Measurements from ENCODE around the gene GRAMD2B.
"Not testable (repeated sequence)": the region's sequence is repeated elsewhere in the genome, so short reads cannot be mapped to it uniquely, and the experiment has no call there.

GRAMD2B gene

DNA sequence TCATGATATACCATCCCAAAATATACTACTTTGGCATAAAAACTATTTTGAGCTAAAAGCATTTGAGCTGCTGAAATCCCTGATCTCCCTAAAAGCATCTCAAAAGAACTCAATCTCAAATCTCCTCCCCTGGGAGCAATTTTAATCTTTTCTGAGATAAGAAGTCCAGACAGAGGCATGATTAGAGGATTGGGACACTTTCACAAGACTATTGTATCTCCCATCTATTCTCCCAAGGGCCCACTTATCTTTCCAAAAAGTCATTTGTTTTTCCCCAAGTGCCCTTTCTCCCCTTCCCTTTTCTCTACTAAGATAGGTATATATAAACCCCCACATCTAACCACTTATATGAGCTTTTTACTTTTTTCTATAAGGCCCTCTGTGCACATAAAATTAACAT, 92.1 kb downstream of the GRAMD2B start:
- no peak for DNase-seq

DNA sequence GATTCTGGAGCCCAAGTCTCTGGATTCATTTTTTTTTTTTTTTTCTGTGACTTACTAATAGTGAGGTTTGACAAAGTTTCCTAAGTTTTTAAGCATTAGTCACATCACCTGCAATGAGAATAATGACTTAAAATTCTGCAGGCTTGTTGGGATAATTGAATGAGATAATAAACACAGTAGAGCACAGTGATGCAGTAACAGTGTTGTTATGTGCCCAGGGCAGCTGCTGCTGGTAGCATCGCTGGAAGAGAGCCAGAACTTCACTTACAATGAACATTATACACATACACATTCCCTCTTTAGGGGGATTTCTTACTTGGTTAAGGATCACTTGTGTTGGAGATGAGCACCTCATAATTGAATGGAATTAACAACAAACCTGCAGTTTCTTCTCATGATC, 92.9 kb downstream of the GRAMD2B start:
- no peak for DNase-seq

DNA sequence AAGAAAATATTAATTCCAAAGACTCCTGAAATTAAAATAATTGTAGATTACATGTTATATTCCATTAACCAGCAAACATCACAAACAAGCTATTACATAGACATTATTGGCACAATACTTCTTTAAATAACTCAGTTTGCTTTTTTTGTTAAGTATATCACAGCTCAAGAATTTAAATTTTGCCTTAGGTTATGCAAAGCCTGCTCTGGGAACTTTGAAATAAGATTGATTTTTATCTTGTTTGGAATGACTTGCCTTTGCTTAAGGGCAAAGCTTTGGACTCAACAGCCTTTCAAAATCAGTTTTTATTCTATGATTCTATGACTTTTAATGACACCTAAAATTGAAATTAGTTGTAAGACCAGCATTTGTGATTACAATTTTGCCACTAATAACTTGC, 93.6 kb downstream of the GRAMD2B start:
- no peak for DNase-seq

DNA sequence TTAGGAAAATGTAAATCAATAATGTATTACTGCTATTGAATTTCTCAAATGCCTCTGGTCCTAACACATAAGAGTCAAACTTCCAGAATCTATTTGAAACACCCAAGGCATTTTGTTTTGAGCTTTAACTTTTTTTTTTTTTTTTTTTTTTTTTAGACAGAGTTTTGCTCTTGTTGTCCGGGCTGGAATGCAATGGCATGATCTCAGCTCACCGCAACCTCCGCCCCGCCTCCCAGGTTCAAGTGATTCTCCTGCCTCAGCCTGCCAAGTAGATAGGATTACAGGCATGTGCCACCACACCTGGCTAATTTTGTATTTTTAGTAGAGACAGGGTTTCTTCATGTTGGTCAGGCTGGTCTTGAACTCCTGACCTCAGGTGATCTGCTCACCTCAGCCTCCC, 96.0 kb downstream of the GRAMD2B start:
- DNase-seq, result not testable (repeated sequence)

DNA sequence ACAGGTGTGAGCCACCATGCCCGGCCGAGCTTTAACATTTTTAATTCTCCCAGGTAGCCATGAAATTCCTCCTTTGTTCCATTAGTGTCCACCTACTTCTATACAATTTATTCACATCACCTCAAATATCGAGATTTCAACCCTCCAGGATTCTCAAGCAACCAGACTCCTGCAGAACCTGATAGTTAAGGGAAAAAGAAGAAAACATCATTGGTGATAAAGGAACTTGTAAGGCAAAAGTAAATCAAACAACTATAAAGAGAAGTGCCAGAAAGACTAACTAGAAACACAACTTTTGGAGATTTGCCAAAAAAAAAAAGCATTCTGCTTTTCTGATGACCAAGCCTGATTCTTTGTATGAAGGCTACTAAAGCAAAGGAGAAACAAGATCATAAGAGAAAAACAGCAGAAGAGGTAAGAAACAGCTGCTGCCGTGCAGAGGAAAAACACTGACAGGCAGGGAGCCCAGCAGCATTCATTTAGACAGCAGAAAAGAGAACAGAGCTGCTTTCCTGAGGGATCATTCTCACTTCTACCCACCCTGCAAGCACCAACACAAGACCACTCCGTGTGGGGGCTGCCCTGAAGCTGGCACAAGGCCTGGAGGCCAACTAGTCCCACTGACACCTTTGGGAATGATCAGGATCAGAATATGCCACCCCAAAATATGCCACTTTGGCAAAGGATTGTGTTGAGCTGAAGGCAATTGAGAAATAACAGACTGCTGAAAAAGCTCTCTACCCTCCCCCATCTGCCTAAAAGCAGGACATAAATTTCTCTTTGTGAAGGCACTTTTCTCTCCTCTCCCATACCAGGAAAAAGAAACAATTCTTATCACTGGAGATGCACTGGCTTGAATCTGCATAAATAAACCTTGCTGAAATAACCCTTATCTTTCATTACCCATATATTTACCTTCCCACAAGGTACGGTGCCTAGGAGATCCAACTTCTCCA, 96.7 kb downstream of the GRAMD2B start:
- no peak for DNase-seq

DNA sequence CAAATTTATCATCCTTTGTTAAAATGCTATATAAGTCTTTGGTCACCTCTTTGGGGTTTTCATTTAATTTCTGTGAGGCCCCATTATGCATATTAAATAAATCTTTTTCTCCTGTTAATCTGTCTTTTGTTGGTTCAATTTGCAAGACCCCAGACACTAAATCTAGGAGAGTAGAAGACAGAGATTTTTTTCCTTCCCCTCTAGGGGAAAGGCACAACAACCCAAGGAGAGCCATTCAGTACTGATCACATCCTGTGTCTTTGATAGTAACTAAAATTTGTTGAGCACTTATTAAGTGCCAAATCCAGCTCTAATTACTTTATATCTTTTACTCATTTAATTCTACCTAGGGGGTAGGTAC, 97.4 kb downstream of the GRAMD2B start:
- no peak for DNase-seq

DNA sequence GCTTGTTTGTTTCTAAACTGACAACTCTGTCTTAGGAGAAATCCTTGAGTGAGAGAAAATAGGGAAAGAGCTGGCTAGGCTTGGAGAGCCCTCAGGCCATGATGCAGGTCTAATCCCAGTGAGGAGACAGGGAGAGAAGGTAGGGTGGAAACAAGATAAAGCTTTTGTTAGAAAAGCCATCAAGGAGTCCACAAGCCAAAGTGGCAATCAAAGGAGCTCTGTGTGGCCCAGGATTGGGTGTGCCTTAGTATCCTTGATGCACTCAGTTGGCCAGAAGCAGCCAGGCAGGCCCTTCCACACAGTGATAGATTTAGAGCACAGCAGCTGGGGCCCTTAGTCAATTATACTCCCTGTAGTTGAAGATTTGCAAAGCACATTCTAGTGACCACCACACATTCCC, 97.9 kb downstream of the GRAMD2B start:
- no peak for DNase-seq

DNA sequence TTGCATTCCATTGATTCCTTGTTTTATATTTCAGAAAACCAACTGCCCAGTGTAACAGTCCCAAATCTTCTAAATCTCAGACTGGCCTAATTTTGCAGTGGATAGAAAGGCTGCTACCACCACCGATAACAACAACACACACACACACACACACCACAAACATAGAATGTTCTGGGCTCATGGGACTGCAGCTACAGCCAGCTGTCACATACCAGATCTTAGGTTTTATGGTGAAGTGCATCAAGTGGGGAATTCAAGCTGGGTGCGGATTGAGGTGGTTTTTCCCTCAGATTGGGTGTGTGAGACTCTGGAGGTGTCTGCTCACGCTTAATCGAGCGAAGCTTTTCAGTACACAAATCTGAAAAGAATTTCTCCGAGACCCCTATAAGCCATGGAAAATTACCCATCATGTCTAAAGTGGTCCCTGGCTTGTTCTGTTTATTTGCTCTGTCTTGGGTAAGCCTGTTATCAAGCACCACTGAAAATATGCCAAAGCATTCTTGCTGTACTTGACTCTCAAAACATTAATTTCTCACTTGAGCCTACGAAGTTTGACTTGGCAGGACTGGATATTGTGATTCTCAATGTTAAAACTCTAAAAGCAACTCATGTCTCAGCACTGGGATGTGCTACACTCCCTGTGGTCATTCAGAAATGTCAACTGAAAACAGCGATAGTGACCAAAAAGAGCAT, 100.8 kb downstream of the GRAMD2B start:
- no peak for DNase-seq

DNA sequence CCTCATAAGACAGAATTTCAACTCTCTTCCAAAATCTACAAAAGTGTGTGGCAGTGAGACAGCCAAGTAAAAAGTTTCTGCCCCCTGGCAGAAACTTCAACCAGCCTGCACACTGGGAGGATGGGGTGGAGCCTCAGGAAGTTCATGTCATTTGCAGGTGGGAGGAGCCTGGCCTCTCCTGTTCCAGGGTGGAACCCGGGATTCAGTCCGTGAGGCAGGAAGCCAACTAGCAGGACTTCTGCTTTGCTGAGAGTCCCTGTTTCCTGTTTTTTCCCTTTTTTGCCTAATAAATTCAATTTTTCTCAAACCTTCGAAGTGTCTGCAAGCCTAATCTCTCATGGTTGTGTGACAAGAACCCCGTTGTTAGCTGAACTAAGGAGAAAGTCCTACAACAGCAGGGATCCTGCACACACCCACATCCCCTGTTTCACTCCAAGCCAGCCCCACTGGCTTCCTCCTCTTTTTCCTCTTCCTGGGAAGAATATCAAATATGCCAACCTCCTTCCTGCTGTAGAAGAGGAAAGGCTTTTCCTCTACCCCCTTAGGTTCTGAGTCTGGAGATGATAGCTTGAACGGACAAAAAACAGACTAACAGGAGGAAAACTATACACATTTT, 102.5 kb downstream of the GRAMD2B start:
- DNase-seq, result no peak

DNA sequence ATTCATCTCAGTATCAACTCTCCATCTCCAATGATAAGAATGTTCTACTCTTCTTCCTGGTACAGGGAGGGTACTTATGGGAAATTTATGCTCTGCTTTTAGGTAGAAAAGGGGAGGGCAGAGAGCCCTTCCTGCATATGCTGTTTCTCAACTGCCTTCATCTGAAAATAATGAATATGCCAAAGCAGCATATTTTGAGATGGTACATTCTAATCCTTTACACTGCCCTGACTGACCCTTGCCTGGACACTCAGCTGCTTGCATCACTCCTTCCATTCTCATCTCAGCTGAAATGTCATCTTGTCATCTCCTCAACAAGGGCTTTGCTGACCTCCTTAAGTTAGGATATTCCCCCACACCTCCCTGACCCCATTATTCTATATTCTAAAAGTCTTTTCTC, 103.3 kb downstream of the GRAMD2B start:
- DNase-seq, result no peak

DNA sequence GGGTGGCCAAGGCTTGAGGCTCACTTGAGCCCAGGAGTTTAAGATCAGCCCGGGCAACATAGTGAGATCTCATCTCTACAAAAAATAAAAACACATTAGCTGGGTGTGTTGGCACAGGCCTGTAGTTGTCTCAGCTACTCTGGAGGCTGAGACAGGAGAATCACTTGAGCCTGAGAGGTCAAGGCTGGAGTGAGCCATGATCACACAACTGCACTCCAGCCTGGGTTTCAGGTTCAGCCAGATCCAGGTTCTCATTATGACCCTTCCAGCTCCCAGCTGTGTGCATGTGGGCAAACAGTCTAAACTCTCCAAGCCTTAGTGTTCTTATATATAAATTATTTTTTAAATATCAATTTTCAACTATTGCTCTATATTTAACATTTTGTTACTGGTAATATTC, 103.9 kb downstream of the GRAMD2B start:
- no peak for DNase-seq

DNA sequence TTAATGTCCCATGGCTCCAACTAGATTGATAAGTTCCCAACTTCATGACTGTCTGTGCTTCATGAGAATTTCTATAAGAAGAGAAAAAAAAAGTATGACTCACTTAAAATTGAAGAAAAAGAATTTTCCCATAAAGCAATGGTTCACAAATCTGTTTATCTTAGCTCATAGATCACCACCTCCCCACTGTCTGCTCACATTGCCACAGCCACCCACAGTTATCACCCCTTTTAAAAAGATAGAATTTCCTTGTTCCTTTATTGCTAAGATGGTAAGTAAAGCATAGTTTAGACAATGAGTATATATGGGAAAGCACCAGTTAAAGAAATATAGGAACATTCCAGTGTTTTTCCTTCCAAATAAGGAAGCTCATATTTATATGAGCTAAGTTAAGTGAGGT, 104.7 kb downstream of the GRAMD2B start:
- no peak for DNase-seq

DNA sequence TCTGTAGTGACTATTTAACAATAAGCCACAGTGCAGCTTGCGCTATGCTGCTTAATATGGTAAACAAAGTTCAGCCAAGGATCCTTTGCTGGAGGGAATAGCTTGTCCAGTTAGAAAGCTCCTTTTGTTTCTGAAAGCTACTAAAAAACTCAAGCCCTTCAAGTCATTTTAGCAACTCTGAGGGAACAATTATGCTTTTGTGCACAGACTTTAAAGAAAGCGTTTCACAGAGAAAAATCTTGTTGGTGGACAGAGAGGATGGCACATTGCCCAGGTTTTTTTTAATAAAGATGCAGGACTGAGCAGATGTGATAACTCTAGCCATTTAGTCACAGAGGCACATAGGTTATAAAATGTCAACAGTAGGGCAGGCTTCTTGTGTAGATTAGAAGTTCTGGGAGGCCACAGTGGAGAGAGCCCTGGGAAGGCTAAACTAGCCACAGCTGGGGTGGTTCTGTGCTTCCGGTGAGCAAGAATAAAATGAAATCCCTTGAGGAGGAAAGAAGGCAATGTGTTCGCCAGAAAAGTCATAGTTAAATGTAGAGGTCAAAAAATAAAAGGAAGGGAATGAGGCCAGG, 108.4 kb downstream of the GRAMD2B start:
- DNase-seq, result no peak

DNA sequence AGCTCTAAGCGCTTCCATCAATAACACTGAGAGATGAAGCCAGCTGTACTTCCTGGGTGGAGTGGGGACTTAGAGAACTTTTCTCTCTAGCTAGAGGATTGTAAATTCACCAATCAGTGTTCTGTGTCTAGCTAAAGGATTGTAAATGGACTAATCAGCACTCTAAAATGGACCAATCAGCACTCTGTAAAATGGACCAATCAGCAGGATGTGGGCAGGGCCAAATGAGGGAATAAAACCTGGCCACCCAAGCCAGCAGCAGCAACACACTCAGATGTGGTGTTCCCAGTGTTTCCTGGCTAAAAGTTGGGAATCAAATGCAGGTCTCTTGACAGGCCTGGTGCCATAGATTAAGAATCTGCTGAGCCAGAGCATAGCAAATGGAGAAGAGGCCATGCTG, 111.3 kb downstream of the GRAMD2B start:
- DNase-seq, result no peak

DNA sequence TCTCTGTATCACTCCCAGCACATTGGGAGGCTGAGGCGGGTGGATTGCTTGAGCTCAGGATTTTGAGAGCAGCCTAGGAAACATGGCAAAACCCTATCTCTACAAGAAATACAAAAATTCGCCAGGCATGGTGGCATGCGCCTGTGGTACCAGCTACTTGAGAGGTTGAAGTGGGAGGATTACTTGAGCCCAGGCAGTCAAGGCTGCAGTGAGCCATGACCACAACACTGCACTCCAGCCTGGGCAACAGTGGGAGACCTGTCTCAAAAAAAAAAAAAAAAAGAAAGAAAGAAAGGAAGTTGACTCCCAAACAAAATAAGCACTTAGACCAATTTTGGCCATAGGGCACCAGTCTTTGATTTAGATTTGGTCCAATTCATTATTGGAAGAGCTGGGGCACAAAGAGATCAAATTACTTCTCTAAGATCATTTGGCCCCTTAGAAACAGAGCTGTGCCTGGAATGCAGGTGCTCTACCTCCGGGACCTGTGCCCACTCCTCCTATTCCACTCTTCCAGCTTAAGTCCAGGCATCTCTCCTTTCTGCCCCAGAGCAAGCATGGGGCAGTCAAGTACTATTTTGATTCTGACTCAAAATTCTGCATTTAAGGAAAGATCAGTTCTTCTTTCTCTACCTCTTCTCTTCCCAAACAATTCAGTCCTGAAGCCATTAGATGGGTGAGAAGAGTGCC, 112.8 kb downstream of the GRAMD2B start:
- DNase-seq, result no peak

DNA sequence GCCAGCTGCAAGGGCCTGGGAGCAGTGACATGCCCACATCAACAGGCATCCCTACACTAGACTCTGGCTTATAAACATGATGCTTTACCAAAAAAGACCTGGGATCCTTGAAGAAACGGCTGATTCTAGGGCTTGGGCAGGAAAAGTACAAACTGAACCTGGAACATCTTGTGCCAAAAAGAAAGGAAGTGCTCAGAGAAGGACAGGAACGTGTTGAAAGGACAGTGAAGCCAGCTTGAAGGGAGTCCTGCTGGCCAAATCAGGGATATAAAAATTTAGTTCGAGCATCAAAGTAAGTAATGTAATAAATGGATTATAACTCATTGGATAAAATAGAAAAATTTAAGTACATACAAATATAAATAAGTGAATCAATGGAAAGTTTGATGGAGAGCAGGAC, 113.7 kb downstream of the GRAMD2B start:
- DNase-seq, result no peak

DNA sequence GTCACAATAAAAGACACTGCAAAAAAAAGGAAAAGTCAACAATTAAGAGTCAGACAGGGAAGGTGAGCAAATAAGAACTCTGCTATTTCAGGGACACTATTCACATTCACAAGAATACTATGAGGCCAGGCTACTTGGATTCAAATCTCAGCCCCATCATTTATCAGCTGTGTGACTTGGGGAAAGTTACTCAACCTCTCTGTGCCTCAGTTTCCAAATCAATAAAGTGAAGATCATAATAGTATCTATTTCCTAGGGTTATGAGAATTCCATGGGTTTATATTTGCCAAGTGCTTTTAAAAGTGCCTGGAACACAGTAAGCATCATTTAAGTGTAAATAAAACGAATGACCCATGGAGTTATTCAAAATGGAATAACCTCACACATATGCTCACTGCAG, 115.4 kb downstream of the GRAMD2B start:
- DNase-seq, result no peak

DNA sequence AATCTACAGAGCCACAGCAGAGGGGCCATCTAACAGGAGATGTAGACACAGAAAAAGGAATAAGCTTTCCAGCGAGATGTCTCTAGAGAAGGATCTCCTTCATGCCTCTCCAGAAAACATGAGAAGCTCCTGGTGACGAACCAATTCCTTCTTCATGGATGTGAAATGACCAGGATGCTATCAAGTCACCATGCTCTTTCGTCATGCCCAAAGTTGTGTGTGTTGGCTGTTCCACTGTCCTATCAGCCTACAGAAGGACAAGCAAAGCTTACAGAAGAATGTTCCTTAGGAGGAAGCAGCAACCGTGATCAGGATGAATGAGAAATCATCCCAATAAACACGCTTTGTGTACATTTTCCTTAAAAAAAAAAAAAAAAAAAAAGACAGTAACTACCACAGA, 117.4 kb downstream of the GRAMD2B start:
- DNase-seq, result no peak

DNA sequence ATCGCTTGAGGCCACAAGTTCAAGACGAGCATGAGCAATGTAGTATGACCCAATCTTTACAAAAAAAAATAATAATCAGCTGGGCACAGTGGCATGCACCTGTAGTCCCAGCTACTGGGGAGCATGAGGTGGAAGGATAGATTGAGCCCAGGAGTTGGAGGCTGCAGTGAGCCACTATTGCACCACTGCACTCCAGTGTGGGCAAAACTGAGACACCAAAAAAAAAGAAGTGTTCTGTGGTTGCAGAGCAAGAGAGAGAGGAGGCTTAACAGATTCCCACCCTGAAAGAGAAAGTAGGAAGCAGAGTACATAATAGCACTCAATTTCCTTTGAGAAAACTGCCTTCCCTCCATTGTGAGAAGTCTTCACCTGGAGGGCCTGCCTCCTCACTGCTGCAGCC, 119.2 kb downstream of the GRAMD2B start:
- no peak for DNase-seq

DNA sequence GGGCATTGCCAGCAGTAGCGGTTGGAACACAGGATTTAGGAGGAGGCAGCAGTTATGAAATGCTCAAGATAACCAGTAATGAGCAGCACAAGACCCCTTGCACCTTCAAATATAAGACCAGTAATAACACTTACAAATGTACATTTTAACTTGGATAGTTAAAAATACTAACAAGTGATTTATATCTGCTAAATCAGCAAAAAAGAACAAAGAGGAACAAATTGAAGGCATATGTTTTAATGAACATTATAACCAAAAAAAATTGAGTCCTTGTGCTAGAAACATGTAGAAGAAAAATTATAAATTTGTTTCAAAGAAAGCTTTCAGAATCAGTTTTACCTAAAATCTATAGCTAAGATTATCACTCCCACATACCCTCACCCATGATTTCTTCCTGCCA, 119.8 kb downstream of the GRAMD2B start:
- no peak for DNase-seq

DNA sequence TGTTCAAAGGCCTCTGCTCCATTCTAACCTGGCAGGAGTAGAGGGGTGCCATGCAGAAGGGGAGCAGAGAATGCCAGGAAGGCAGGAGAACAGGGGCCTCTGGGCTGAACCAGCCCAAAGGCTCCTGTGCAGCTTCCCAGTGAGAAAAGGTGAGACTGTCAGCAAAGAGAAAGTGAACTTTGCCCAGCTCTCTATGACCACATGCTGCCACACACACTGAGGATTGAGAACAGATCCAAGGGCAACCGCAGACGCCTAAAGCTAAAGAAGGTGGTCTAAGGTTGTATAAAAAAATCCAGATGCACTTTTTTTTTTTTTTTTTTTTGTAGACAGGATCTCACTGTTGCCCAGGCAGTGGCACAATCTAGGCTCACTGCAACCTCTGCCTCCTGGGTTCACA, 120.5 kb downstream of the GRAMD2B start:
- no peak for DNase-seq
